NCI-H446 (cell line): Measurements from ENCODE around the gene TUFT1.
A peak's percentile ranks its signal among the peaks of the same experiment; 100 is the strongest.
"Not testable (repeated sequence)": the region's sequence is repeated elsewhere in the genome, so short reads cannot be mapped to it uniquely, and the experiment has no call there.

Experiments
- DNase-seq, 2 experiments: peaks; one replicate each; lab custom pipeline; 2025; lab: John Stamatoyannopoulos, UW

TUFT1 gene

GRCh38 chr1:151581451-151581850, 41.3 kb downstream of the TUFT1 start:
- DNase-seq: no peak

DNA sequence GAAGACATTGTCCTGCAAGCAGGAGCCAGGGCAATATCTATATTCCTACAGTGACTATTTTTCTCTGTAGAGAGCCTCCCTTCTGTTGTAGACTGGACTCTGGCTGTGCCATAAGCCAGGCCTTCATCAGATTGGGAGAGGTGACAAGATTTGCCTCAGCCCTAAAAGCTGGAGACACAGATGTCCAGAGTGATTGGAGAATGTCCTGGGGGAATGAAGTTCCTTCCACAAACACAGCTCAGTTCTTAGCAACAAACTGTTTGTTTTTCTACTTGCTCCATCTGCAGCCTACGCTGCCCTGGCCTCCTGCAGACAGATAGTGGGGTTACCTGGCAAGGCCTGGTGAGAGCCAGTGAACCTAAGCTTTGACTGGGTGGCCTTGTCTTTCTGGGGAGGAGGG, 41.8 kb downstream of the TUFT1 start:
- DNase-seq: no peak

GRCh38 chr1:151583796-151584195, 43.7 kb downstream of the TUFT1 start:
- peak in 1 of 2 experiments; percentile 33 for DNase-seq

- DNase-seq: peak in 1 of 2 experiments; percentile 33
These were observed 44.2 kb downstream of the TUFT1 start for GRCh38 chr1:151584278-151584677.

- no peak for DNase-seq
These were observed 44.7 kb downstream of the TUFT1 start for GRCh38 chr1:151584780-151585179.

GRCh38 chr1:151585622-151586021, 45.5 kb downstream of the TUFT1 start:
- DNase-seq: no peak

GRCh38 chr1:151590961-151591360, 50.9 kb downstream of the TUFT1 start:
- DNase-seq: no peak

DNA sequence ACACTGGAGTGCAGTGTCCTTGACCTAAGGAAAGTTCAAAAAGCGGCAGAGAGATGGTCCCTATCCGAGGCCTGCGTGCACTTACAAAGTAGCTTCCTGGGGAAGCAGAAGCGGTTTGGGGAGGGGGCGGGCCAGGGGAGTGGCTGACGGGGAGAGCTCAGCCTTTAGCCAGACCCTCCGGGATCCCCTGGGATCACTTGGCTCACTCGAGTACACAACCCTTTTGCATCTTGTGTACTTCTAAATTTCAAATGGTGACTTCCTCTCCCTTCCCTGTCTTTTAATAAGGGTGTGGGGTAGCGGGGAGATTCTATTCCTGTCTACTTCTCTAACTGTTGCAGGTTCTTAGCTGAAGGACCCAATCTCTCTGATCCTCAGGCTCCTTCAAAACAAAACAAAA, 53.6 kb downstream of the TUFT1 start:
- DNase-seq: no peak

DNA sequence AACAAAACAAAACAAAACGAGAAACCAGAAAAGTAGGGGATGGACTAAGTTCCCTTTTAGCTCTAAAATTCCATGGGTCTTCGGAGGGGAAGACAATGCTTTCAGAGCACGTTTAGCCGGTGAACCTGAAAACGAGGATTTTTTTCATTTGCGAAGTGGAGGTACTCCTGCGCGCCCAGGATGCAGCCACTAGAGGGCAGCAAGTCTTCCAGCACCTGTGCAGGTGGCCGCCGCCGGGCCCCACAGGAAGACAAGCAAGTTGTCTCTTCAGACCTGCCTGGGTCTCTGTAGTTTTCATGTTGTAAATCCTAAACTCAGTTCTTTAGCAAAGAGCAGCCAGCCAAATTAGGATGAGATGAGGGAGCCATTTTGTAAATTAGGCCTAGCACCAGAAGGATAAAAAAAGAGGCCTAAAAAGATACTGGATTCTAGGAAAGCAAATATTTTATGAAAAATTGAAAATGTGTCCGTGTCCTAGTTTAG, 54.1 kb downstream of the TUFT1 start:
- peak in 1 of 2 experiments; percentile 54 for DNase-seq

- DNase-seq: no peak
These were observed 56.3 kb downstream of the TUFT1 start for GRCh38 chr1:151596166-151596953.

GRCh38 chr1:151602550-151602949, 62.4 kb downstream of the TUFT1 start:
- DNase-seq: not testable (repeated sequence)

DNA sequence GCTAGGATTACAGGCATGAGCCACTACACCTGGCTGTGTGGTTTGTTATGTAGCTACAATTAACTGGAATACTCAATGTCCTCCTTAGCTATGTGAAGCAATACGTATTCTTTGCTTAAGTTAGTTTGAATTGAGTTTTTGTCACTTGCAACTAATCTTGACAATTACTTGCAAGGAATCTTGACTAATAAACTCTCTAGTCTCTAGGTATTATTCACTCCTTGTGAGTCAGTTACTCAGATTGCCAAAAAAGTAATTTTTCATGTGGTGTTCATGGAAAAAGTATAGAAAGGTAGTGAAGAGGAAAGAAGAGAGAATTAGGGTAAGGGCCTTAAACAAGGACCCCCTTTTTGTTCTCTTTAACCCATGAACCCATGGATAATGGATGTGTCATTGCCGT, 64.2 kb downstream of the TUFT1 start:
- no peak for DNase-seq

DNA sequence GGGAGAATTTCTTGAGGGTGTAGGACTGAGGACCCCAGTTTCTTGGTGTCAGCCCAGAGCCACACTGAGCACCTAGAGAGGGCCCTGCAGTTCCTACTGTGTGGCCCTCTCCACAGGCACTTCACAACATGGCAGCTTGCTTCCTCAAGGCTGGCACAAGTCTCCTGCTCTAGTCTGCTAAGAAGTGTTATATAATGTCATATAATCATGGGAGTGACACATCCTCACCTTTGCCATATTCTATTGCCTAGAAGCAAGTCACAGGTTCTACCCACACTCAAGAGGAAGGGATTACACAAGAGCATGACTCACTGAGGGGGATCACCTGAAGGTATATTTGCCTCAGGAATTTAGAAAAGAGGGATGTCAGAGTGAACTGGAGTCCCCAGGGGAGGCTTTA, 66.3 kb downstream of the TUFT1 start:
- DNase-seq: no peak

DNA sequence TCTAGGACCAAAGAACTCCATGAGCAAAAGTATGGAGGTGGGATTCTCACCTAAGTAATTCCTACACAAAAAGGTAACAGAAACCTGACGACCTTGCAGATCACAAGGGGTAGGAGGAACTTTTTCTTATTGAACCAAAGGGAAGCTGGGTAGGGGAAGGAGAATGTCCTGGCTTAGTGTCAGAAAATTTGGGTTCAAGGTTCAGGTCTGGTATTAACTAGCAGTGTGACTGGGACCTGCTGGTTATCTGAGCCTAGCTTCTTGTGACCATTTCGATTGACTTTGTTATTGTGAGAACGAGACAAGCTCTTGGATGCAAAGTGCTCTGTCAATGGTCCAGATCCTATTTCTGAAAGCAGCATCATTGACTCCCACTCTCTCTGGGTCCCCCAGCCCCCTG, 66.7 kb downstream of the TUFT1 start:
- no peak for DNase-seq

- no peak for DNase-seq
These were observed 70.0 kb downstream of the TUFT1 start for GRCh38 chr1:151610142-151610541.

- no peak for DNase-seq
These were observed 71.2 kb downstream of the TUFT1 start for GRCh38 chr1:151611288-151611790.

DNA sequence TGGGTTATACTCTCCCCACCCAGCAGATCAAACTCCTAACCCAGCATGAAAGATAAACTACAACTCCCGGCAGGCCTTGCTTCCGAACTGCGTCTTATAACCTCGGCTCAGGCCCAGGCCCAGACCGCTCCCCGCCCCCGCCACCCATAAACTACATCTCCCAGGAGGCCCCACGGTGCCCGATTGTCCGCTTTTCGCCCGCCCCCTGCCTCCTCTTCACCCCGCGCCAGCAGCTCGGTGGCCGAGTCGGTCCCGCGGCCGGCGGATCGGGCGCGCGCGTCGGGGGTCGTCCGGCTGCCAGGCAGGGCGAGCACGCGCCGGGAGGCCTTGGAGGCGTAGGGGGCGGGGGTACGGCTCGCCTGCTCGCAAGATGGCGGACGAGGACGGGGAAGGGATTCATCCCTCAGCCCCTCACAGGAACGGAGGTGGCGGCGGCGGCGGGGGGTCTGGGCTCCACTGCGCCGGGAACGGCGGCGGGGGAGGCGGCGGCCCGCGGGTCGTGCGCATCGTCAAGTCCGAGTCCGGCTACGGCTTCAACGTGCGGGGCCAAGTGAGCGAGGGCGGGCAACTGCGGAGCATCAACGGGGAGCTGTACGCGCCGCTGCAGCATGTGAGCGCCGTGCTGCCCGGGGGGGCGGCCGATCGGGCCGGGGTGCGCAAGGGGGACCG, 71.9 kb downstream of the TUFT1 start, which contains the start of gene SNX27:
TSS of gene SNX27 (plus strand) at position 219 of the 669 bp plus-strand sequence. CDS start at position 371, 152 bp downstream.
- peak; percentile 95 to 96 for DNase-seq

GRCh38 chr1:151612501-151613281, 72.6 kb downstream of the TUFT1 start:
- DNase-seq: peak in 1 of 2 experiments; percentile 16

DNA sequence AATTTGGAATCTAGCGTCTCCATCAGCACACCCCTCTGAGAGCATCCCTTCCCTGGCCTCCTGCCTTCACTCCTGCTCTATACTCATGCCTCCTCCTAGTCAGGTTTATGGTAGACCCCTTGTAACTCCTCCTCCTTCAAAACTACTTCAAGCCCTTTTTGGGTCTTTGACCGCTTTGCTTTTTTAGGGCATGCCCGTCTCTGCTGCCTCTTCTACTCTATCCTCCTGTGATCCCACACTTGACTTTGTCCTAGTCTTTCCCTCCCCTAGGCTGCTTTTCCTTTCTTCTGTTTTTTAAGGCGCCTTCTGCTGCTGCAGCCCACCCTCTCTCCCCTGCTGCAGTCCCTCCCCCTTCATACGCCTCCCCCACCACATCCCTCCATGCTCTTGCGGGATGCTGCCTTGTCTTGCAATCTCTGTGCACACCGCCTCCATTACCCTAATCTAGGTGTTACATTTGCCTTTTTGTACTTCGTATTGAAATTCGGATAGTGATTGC, 73.2 kb downstream of the TUFT1 start:
- no peak for DNase-seq

- DNase-seq: no peak
These were observed 75.8 kb downstream of the TUFT1 start for GRCh38 chr1:151615711-151616504.

DNA sequence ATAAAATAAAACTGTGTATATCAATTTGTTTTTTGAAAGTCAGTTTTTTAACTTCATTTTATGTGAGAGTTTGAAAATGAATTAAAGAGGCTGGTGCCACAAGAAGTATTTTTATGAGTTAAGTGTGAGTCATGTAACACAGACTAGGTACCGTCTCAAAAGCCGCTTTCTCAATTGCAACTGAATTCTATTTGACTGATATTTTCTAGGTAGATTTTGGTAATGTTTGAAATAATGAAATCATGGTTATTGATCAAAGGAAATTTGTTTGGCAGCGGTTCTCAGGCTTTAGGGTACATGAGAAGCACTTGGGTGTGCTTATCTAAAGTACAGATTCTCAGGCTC, 76.4 kb downstream of the TUFT1 start:
- no peak for DNase-seq
